8988T (cell line): ENCODE results near the gene AFAP1.

Source experiments
- DNase-seq: peaks from one replicate; pipeline ENCODE4 v3.0.0; 2011

The AFAP1 gene

GRCh38 chr4:7838136-7838782, 101.4 kb downstream of the AFAP1 start:
- no peak for DNase-seq

DNA sequence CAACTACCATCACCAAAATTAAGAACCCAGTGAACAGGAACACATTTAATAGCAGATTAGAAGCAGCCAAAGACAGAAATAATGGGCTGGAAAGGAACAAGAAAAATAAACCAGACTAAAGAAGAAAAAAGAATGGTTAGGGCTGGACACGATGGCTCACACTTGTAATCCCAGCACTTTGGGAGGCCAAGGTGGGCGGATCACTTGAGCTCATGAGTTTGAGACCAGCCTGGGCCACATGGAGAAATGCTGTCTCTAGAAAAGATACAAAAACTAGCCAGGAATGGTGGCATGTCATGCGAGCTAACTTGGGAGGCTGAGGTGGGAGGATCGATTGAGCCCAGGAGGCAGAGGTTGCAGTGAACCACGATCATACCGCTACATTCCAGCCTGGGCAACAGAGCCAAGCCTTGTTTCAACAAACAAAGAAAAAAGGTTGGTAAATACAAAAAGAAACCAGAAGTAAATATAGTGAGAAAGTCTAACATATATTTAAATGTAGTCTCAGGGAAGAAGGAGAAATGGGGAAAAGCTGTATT, 102.0 kb downstream of the AFAP1 start:
- no peak for DNase-seq

GRCh38 chr4:7831858-7832730, 107.6 kb downstream of the AFAP1 start:
- no peak for DNase-seq

DNA sequence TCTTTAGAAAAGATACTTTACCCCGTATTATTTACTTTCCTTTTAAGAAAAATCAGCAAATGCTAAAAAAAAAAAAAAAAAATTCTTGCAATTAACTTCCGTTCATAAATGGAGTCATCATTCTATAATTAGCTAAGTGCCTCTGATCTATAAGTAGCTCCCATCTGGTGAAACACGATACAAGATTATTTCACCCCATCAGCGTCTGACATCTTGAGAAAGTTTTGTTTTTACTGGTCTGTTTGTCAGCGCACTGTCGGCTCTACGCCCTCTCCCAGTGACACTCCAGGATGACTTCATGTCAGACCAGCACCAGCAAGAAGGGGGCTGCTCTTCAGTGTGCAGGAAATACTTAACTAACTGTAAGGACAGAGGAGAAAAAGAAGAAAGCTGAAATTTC, 108.3 kb downstream of the AFAP1 start:
- DNase-seq, result no peak

GRCh38 chr4:7830747-7831146, 108.9 kb downstream of the AFAP1 start:
- DNase-seq, result no peak

- no peak for DNase-seq
Measured at GRCh38 chr4:7829652-7830580, 109.7 kb downstream of the AFAP1 start.

DNA sequence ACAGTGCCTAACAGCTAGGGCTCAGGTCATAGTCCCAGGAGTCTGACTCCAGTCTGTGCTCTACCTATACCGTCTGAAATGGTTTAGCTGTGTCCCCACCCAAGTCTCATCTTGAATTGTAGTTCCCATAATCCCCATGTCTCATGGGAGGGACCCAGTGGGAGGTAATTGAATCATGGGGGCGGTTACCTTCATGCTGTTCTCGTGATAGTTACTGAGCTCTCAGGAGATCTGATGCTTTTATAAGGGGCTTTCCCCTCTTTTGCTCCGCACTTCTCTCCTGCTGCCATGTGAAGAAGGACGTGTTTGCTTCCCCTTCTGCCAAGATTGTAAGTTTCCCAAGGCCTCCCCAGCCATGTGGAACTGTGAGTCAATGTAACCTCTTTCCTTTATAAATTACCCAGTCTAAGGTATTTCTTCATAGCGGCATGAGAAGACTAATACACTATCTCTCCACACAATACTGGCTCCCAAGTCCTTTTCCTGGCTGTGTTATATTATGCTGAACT, 110.8 kb downstream of the AFAP1 start:
- no peak for DNase-seq

GRCh38 chr4:7828011-7828720, 111.5 kb downstream of the AFAP1 start:
- no peak for DNase-seq

DNA sequence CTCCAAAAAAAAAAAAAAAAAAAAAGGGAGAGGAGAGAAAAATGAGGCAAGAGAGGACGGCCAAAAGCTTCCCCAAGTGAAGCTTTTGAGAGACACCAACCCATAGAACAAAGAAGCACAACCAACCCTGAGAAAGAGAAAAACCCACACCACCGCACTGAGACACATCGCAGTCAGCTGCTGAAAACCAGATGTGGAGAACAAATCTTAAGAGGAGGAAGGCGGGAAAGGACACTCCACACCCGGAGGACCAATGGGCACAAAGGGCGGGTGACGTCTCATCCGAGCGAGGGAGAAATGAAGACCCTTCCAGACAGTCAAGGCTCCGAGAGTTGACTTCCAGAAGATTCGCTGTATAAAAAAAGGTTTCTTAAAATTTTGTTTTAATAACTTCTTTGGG, 112.1 kb downstream of the AFAP1 start:
- DNase-seq, result no peak

GRCh38 chr4:7826909-7827306, 112.8 kb downstream of the AFAP1 start:
- no peak for DNase-seq

DNA sequence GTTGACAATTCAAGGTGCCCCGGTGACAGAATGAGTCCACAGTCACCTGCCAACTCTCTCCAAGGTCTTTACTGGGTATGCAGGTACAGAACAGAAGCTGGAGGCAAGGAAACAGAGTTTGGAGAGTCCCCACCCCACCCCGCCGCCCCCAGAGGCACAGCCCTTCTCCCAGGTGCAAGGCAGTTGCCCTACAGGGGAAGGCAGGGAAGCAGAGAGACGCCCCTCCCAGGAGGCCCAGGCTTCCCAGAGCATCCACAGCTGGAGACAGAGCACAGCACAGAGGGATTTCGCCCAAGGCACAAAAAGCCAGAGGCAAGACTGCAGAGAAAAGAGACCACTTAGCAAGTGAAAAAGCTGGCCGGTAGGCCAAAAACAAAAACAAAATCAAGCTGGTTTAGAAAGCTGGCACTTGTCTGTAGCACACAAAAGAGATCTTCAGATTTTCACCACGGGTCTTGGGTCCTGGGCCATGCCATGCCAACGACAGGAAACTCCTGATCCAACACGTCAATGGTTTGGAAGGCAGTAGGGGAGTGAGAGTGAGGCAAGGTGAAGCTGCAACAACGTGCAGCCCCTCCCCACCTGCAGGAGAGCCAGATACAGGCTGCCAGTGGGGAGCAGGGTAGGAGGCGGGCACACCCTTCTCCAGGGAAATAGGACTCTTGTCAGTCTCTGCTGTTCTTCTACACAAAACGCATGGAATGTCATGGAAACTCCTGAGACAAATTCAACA, 113.3 kb downstream of the AFAP1 start:
- DNase-seq, result no peak

GRCh38 chr4:7824218-7824617, 115.4 kb downstream of the AFAP1 start:
- no peak for DNase-seq

- no peak for DNase-seq
Measured at GRCh38 chr4:7823416-7823824, 116.2 kb downstream of the AFAP1 start.

- DNase-seq, result no peak
Measured at GRCh38 chr4:7822877-7823276, 116.8 kb downstream of the AFAP1 start.

GRCh38 chr4:7822137-7822505, 117.5 kb downstream of the AFAP1 start:
- DNase-seq, result no peak

DNA sequence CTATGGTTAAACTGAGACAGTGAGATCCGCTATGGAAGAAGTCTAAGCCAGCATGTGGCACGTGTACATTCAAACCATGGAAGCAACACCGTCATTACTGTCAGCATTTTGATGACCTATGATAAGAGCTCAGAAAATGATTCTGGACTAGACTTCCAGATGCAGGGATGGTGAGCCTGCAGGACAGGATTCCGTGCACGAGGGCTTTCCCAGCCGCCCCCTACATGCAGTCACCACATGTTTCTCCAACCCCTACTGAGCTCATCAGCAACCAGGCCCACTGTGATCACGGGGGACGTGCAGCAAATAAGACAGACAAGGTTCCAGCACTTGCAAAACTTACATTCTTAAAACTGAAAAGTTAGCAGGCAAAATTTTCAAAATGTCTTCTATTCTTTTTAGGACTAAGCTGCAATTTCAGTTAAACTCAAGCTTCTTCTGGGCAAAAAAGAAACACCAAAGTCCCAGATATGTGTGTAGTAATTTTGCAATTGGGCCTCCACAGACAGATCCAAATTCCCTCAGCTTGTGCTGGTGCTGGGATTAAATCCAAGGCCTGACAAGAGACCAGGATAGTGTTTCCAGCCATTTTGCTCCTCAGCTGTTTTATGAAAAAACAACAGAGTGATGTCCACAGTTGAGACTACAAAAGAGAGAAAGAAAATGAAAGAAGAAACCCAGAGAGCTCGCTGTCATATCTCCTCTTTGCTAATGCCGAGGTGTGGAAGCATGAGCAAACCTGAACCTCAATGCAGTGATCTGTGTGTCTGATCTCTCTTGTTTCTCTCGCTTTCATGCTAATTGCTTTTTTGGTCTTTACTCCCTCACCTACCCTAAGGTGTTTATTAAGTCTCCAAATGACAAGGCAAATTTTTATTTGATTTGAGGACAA, 118.2 kb downstream of the AFAP1 start:
- DNase-seq, result no peak

- no peak for DNase-seq
Measured at GRCh38 chr4:7820031-7820818, 119.4 kb downstream of the AFAP1 start.

- no peak for DNase-seq
Measured at GRCh38 chr4:7819446-7819845, 120.2 kb downstream of the AFAP1 start.

GRCh38 chr4:7818399-7818911, 121.2 kb downstream of the AFAP1 start:
- no peak for DNase-seq
